KMS-11 (cell line): ENCODE data around the gene AMELX.

Source experiments
- H2AFZ ChIP-seq: fragments of 200-600 bp; sonication (generic); 2 replicates; pipeline ENCODE4 v1.6.1; 2016; ENCODE audit warnings: antibody characterized with exemption, mixed run types, low read depth
- H3K27ac ChIP-seq: fragments of 200-600 bp; sonication (generic); 2 replicates; pipeline ENCODE4 v1.6.1; 2016; ENCODE audit warnings: mild to moderate bottlenecking, mixed run types
- H3K27me3 ChIP-seq: fragments of 200-600 bp; sonication (generic); 2 replicates; pipeline ENCODE4 v1.6.1; 2017; ENCODE audit warnings: mild to moderate bottlenecking, low read depth, mixed run types, moderate library complexity; ENCODE audit not compliant: insufficient read depth
- H3K36me3 ChIP-seq: fragments of 200-600 bp; sonication (generic); 2 replicates; pipeline ENCODE4 v1.6.1; 2017; ENCODE audit warnings: mild to moderate bottlenecking, mixed run types; ENCODE audit not compliant: insufficient read depth
- H3K4me1 ChIP-seq: fragments of 200-600 bp; sonication (generic); 2 replicates; pipeline ENCODE4 v1.6.1; 2016; ENCODE audit warnings: mild to moderate bottlenecking, low read depth, mixed run types; ENCODE audit not compliant: poor library complexity, severe bottlenecking
- H3K4me2 ChIP-seq: fragments of 200-600 bp; sonication (generic); 2 replicates; pipeline ENCODE4 v1.7.0; 2016; ENCODE audit warnings: mild to moderate bottlenecking, mixed run types
- H3K4me3 ChIP-seq: fragments of 200-600 bp; sonication (generic); IDR thresholded peaks from 2 replicates; pipeline ENCODE4 v1.6.1; 2017; ENCODE audit warnings: low read depth, low read length, mixed read lengths; ENCODE audit not compliant: insufficient read depth
- H3K79me2 ChIP-seq: fragments of 200-600 bp; sonication (generic); 2 replicates; pipeline ENCODE4 v1.6.1; 2016; ENCODE audit warnings: low read depth, mixed run types; ENCODE audit not compliant: insufficient read depth
- H3K9ac ChIP-seq: fragments of 200-600 bp; sonication (generic); 2 replicates; pipeline ENCODE4 v1.6.1; 2016; ENCODE audit warnings: mild to moderate bottlenecking, mixed run types
- H4K20me1 ChIP-seq: fragments of 200-600 bp; sonication (generic); 2 replicates; pipeline ENCODE4 v1.6.1; 2016; ENCODE audit warnings: mild to moderate bottlenecking, mixed run types; ENCODE audit not compliant: insufficient read depth
- TF ChIP-seq, protein P1 (sequence below): fragments of 200-600 bp; sonication (generic); conservative IDR thresholded peaks from 2 replicates; pipeline ENCODE4 v1.6.1; 2017; ENCODE audit warnings: low read depth, mild to moderate bottlenecking, antibody characterized with exemption, low read length, moderate library complexity, mixed read lengths

AMELX gene

DNA sequence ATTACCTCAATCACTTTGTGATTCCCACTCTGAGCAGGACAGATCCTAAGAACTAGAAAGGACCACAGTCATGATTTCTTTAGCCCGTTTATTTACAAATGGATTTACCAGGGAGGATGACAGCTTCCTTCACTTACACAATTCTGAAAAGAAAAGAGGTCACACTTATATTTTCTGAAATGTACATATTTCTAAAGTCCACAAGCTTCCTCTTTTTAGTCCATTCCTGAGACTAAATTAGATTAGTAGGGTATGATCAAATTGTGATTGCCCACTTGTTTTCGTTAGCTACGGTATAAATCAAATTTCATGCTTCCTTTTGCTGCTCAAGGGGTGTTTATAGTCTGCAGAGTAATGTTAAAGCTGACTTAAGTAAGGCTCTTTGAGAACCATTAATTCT is 7.6 kb upstream of the AMELX start:
- Histone ChIP-seq H3K4me3 (no peak overlapping the region), H3K27me3 (no peaks in the 10 kb centered on the region), H3K79me2 (no peaks in the 10 kb centered on the region), H3K36me3 (no peaks in the 10 kb centered on the region), H4K20me1 (no peaks in the 10 kb centered on the region), H3K27ac (no peak overlapping the region), H3K4me1 (peaks cover 8% of the 10 kb centered on the region), H3K9ac (no peak overlapping the region), H2AFZ (no peak overlapping the region), H3K4me2 (no peak overlapping the region)
- TF ChIP-seq, protein P1, sequence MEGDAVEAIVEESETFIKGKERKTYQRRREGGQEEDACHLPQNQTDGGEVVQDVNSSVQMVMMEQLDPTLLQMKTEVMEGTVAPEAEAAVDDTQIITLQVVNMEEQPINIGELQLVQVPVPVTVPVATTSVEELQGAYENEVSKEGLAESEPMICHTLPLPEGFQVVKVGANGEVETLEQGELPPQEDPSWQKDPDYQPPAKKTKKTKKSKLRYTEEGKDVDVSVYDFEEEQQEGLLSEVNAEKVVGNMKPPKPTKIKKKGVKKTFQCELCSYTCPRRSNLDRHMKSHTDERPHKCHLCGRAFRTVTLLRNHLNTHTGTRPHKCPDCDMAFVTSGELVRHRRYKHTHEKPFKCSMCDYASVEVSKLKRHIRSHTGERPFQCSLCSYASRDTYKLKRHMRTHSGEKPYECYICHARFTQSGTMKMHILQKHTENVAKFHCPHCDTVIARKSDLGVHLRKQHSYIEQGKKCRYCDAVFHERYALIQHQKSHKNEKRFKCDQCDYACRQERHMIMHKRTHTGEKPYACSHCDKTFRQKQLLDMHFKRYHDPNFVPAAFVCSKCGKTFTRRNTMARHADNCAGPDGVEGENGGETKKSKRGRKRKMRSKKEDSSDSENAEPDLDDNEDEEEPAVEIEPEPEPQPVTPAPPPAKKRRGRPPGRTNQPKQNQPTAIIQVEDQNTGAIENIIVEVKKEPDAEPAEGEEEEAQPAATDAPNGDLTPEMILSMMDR: no peak

DNA sequence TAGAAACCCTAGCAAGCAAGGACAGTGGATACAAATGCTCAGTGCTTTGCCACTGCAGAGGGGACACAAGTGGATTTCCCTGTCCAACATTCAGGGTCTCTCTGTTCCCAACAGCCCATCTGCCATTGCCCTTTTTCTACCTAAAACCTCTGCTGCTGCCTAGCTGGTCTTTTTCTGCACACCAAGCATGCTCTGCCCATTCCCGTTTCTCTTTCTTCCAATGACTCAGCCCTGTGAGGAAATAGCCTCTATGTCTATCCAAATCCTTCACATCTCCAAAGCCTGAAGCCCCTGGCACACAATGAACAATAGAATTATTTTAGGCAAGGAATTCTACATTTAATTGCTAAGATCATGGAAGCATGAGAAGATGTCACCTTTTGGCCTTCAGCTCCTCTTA is 5.7 kb upstream of the AMELX start:
- no peak overlapping the region for H3K4me3 ChIP-seq
- peaks cover 25% of the 10 kb centered on the region for H3K4me1 ChIP-seq
- H3K4me2 ChIP-seq: no peak overlapping the region
- H3K36me3 ChIP-seq: no peaks in the 10 kb centered on the region
- H3K9ac ChIP-seq: no peak overlapping the region
- no peak overlapping the region for H2AFZ ChIP-seq
- H3K79me2 ChIP-seq: no peaks in the 10 kb centered on the region
- no peak overlapping the region for H3K27ac ChIP-seq
- H4K20me1 ChIP-seq: no peaks in the 10 kb centered on the region
- TF ChIP-seq, protein P1: no peak
- H3K27me3 ChIP-seq: no peaks in the 10 kb centered on the region

DNA sequence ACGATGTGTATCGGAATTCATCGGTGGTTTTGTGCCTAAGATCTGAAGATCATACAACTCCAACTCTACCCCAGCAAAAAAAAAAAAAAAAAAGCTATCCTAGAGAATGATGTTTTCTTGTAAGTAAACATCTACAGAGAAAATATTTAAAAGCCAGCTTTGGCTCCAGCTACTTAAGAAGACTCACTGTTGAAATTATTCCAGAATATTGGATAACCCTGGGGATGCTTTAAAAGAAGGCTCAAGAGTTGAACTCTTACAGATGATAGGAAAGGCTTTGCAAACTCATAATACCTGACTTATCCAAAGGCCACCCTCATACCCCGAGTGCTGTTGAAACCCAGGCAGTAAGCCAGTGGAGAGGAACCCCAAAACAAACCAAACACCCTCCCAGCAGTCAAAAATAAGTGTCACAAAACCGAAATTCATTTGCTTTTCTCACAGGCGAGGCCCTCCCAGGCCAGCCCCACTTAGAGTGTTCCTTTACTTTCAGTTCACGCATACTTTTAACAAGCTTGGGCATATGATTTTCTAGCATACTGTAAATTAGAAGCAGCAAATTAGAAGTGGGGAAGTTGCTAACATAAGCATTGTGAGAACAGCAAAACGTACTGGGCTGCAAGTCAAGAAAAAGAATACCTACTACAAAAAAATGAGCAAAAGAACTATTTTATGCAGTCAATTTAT is 2.7 kb upstream of the AMELX start:
- Histone ChIP-seq H4K20me1 (no peaks in the 10 kb centered on the region), H3K9ac (no peak overlapping the region; the same call in 1 of the 2 replicates), H3K27me3 (no peaks in the 10 kb centered on the region), H3K4me3 (no peak overlapping the region), H3K27ac (peak overlapping the region; percentile 50; the same call in 1 of the 2 replicates), H3K36me3 (no peaks in the 10 kb centered on the region), H3K4me2 (peak overlapping the region; percentile 54), H3K79me2 (no peaks in the 10 kb centered on the region), H3K4me1 (peaks cover 26% of the 10 kb centered on the region), H2AFZ (no peak overlapping the region)
- TF ChIP-seq, protein P1: no peak

DNA sequence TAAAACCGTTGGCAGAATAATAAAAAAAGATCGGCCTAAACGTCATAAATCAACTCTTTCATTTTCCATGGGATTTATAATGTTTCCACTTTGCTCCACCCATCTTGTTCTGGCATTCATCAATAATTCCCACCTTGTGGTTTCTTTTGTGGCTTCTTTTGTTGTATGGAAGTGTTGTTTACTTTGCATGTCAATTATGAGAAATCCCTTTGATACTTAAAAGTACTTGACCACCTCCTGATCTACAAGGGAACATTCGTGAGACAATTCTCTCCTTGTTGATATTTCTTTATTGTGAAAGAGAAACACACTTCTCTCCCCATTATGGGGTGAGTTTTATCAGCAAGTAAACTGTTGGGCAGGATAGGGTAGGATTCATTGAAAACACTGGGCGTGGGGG is 2.8 kb downstream of the AMELX start:
- no peak overlapping the region for H3K4me3 ChIP-seq
- TF ChIP-seq, protein P1: no peak
- H3K36me3 ChIP-seq: no peaks in the 10 kb centered on the region
- no peaks in the 10 kb centered on the region for H4K20me1 ChIP-seq
- no peak overlapping the region for H3K9ac ChIP-seq
- no peak overlapping the region for H3K27ac ChIP-seq
- no peak overlapping the region for H3K4me2 ChIP-seq
- peaks cover 15% of the 10 kb centered on the region for H3K4me1 ChIP-seq
- H3K27me3 ChIP-seq: no peaks in the 10 kb centered on the region
- H3K79me2 ChIP-seq: 0 out of 2 replicates have a peak, but pooled peaks cover 5% of the 10 kb centered on the region
- no peak overlapping the region for H2AFZ ChIP-seq
